ENCODE data around the gene CEPT1. TPM values are rescaled to one million over a fixed set of nuclear protein-coding genes. Genes with fewer than 3 reads are reported as not detected.

CEPT1 gene
- total and polyA plus RNA-seq, 10 of the 15 experiments (the other 5 are each of a cell fraction or from before 2014, with no cell fraction given), result 29.4 to 77.9 (median 54.8) TPM

DNA sequence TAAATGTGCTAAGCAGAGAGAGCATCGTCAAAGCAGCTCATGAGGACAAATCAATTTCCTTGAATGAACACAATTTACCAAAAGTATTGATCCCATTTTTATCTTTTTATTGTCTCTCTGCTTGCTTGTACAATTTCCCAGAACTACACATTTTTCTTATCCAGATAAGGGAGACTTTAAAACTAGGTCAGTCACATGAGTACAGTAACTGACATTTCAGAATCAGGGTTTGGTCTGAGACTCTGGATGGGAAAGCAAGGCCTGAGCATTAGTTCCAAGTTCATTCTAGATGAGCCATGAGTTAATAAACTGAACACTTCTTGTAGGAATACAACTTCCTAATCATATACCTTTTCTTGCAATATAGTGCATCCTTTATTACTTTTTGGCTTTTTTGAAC, 71.9 kb downstream of the CEPT1 start:
- peaks cover 11% of the 10 kb centered on the region for H3K79me2 ChIP-seq (ENCODE audit: control insufficient read depth, insufficient read depth, low read length)
- intact Hi-C loops (cut with micrococcal nuclease; ENCODE audit: unreplicated experiment) (no loop called here), in situ Hi-C loops (cut with MboI) (no loop called here)
- ChIA-PET RAD21 (ENCODE audit: unreplicated experiment) (interaction anchor here (1.2 kb wide), 1 partner anchor 10 kb away, joined by 6 read pairs; no protein-coding TSS in a partner anchor), SMC1A (ENCODE audit: uncharacterized antibody, unreplicated experiment) (interaction anchor here (0.9 to 12.4 kb wide), 5 partner anchors 8 to 71 kb away, joined by 3 to 164 read pairs (median 3); partner anchors contain the start of genes CEPT1, DENND2D and DRAM2), CTCF (interaction anchor here (1.5 kb wide), 1 partner anchor 11 kb away, joined by 5 read pairs; no protein-coding TSS in a partner anchor), POLR2A (interaction anchor here (0.7 to 1.4 kb wide), 2 partner anchors 9 to 72 kb away, joined by 3 read pairs; partner anchors contain the start of genes CEPT1 and DRAM2)
- ATAC-seq, result no peak
- no peaks in the 10 kb centered on the region for H4K20me1 ChIP-seq (ENCODE audit: control insufficient read depth, insufficient read depth)
- H2AFZ ChIP-seq (ENCODE audit: control insufficient read depth, low read depth, low read length), result no peak overlapping the region
- H3K36me3 ChIP-seq (ENCODE audit: control insufficient read depth in 2 of 2, insufficient read depth in 2 of 2, low read length in 1 of 2), result no peaks in the 10 kb centered on the region
- H3K27me3 ChIP-seq (replicated peaks in 1 of 2; ENCODE audit: control insufficient read depth in 2 of 2, insufficient read depth in 2 of 2, low read length in 1 of 2), result no peaks in the 10 kb centered on the region
- DNase-seq (ENCODE audit: low read depth, low spot score), result no peak
- WGBS (ENCODE audit: insufficient coverage, insufficient replicate concordance, low lambda C conversion rate, missing lambda C conversion rate), result 100% methylated on average over 1 of the region's 1 CpG
- TF ChIP-seq RAD51 (IDR thresholded peaks at IDR 0.05) (no peak), MYB (IDR thresholded peaks at IDR 0.05; ENCODE audit: borderline replicate concordance, low read depth, low read length) (no peak), BMI1 (IDR thresholded peaks at IDR 0.05; ENCODE audit: borderline replicate concordance) (no peak), BCL11A (IDR thresholded peaks at IDR 0.05; ENCODE audit: low read depth, low read length) (no peak), RBBP5 (conservative IDR thresholded peaks at IDR 0.05) (no peak), RAD21 (IDR thresholded peaks at IDR 0.05; ENCODE audit: insufficient read depth, low read depth, low read length) (no peak), ZSCAN29 (IDR thresholded peaks at IDR 0.05) (no peak), NKRF (conservative IDR thresholded peaks at IDR 0.05) (no peak)
- TF ChIP-seq, protein P1, sequence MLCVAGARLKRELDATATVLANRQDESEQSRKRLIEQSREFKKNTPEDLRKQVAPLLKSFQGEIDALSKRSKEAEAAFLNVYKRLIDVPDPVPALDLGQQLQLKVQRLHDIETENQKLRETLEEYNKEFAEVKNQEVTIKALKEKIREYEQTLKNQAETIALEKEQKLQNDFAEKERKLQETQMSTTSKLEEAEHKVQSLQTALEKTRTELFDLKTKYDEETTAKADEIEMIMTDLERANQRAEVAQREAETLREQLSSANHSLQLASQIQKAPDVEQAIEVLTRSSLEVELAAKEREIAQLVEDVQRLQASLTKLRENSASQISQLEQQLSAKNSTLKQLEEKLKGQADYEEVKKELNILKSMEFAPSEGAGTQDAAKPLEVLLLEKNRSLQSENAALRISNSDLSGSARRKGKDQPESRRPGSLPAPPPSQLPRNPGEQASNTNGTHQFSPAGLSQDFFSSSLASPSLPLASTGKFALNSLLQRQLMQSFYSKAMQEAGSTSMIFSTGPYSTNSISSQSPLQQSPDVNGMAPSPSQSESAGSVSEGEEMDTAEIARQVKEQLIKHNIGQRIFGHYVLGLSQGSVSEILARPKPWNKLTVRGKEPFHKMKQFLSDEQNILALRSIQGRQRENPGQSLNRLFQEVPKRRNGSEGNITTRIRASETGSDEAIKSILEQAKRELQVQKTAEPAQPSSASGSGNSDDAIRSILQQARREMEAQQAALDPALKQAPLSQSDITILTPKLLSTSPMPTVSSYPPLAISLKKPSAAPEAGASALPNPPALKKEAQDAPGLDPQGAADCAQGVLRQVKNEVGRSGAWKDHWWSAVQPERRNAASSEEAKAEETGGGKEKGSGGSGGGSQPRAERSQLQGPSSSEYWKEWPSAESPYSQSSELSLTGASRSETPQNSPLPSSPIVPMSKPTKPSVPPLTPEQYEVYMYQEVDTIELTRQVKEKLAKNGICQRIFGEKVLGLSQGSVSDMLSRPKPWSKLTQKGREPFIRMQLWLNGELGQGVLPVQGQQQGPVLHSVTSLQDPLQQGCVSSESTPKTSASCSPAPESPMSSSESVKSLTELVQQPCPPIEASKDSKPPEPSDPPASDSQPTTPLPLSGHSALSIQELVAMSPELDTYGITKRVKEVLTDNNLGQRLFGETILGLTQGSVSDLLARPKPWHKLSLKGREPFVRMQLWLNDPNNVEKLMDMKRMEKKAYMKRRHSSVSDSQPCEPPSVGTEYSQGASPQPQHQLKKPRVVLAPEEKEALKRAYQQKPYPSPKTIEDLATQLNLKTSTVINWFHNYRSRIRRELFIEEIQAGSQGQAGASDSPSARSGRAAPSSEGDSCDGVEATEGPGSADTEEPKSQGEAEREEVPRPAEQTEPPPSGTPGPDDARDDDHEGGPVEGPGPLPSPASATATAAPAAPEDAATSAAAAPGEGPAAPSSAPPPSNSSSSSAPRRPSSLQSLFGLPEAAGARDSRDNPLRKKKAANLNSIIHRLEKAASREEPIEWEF (IDR thresholded peaks at IDR 0.05; ENCODE audit: insufficient replicate concordance, low read depth, low read length), result no peak
- no peak overlapping the region for H3K4me3 ChIP-seq
- no peak overlapping the region for H3K9ac ChIP-seq (ENCODE audit: control insufficient read depth, insufficient read depth, low read length)
- no peaks in the 10 kb centered on the region for H3K9me3 ChIP-seq (replicated peaks; ENCODE audit: control insufficient read depth, insufficient read depth, low read length)
- no peak overlapping the region for H3K4me2 ChIP-seq (ENCODE audit: control insufficient read depth, insufficient read depth)
- no TSS peak for BruUV-seq (replicated peaks)
- peaks cover 39% of the 10 kb centered on the region for H3K4me1 ChIP-seq (ENCODE audit: control insufficient read depth, insufficient read depth, low read length)
- no peak overlapping the region for H3K27ac ChIP-seq (ENCODE audit: control insufficient read depth, insufficient read depth)
- FAIRE-seq, result no peak

Data from GM12878 (cell line).